Activated B cell treated with CpG ODN at 0.5 μM for 24 hours (primary cell): ENCODE results near the gene HDAC2. TPM values are rescaled to one million over a fixed set of nuclear protein-coding genes. Genes with fewer than 3 reads are reported as not detected.
A peak's percentile ranks its signal among the peaks of the same experiment; 100 is the strongest.
"Not testable (repeated sequence)": the region's sequence is repeated elsewhere in the genome, so short reads cannot be mapped to it uniquely, and the experiment has no call there.

Experiments used
- ATAC-seq: fragments of 200-7000 bp; cut with Tn5 transposase; one replicate; pipeline ENCODE4 v1.10.0; 2021; ENCODE audit warnings: low read depth, mild to moderate bottlenecking, moderate library complexity
- CTCF ChIA-PET: fragments of 350-600 bp; sonication (Branson Sonifier 250); formaldehyde crosslinking; loops from one replicate; lab custom pipeline; 2021; ENCODE audit warnings: antibody characterized with exemption; lab: Charles Lee
- POLR2A ChIA-PET: fragments of 350-600 bp; sonication (Branson Sonifier 250); formaldehyde crosslinking; loops from one replicate; lab custom pipeline; 2021; ENCODE audit warnings: antibody characterized with exemption; lab: Charles Lee
- DNase-seq: peaks from one replicate; pipeline ENCODE4 v3.0.0; 2022
- H3K27ac Mint-ChIP-seq: one replicate; pipeline ENCODE4 v1.8.0; 2020; ENCODE audit warnings: mixed read lengths
- H3K27me3 Mint-ChIP-seq: one replicate; pipeline ENCODE4 v1.8.0; 2021; ENCODE audit warnings: mixed read lengths
- H3K36me3 Mint-ChIP-seq: one replicate; pipeline ENCODE4 v1.8.0; 2021; ENCODE audit warnings: low read depth, mixed read lengths
- H3K4me1 Mint-ChIP-seq: one replicate; pipeline ENCODE4 v1.8.0; 2021; ENCODE audit warnings: mixed read lengths
- H3K4me3 Mint-ChIP-seq: one replicate; pipeline ENCODE4 v1.8.0; 2020; ENCODE audit warnings: mild to moderate bottlenecking, mixed read lengths
- H3K9me3 Mint-ChIP-seq: one replicate; pipeline ENCODE4 v1.8.0; 2020; ENCODE audit warnings: mixed read lengths
- CTCF ChIP-seq: fragments of 200-600 bp; IDR thresholded peaks from one replicate; pipeline ENCODE4 v1.8.0; 2022; ENCODE audit warnings: antibody characterized with exemption, mild to moderate bottlenecking
- intact Hi-C: fragments of 100-400 bp; cut with micrococcal nuclease; formaldehyde crosslinking; loops from one replicate; pipeline ENCODE4 v1.15.1; 2024
- total RNA-seq: library from RNA; stranded (reverse); gene quantifications from 2 replicates; pipeline ENCODE4 v1.2.3, GENCODE V29; 2022

HDAC2 gene
- 60.0 and 68.4 TPM in 2 replicates for total RNA-seq

DNA sequence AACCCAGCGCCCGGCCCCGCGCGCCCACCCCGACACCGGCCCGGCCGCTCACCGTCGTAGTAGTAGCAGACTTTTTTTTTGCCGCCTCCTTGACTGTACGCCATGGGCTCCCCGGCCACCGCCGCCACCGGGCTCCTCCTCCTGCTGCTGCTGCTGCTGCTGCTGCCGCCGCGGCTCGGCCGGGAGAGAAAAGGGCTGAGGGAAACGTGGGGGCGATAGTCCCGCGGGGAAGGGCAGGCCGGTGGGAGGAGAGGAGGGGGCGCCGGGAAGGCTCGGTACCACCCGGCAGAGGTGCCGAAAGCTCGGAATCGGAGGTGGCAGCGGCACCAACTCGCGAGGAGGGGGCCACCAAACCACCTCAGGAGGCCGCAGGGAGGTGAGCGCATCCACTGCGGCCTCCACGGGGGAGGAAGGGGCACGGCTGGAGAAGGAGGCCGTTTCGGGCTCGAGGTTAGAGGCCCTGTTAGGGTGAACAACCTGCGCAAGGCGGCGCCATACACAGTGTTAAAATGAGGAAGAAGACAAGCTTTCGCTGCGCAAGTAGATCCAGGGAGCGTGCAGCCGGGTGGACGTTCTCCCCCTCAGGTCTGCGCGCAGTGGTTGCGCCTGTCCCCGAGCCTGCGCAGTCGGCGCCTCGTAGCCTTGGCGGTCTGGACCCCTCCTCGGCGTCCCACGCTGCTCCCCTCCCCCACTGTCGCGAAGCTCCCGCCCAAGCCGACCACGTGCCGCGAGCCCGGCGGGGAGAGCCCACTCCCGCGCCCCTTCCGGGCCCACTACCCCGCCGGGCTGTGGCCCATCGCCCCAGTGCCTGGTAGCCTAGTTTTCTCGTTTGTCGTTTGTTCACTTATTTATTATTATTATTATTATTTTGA is at the start of gene HDAC2:
HDAC2 (minus strand) TSS at position 344 of the 872 bp plus-strand sequence; CDS start at position 104, 240 bp downstream.
- peak; percentile 83 for ATAC-seq

DNA sequence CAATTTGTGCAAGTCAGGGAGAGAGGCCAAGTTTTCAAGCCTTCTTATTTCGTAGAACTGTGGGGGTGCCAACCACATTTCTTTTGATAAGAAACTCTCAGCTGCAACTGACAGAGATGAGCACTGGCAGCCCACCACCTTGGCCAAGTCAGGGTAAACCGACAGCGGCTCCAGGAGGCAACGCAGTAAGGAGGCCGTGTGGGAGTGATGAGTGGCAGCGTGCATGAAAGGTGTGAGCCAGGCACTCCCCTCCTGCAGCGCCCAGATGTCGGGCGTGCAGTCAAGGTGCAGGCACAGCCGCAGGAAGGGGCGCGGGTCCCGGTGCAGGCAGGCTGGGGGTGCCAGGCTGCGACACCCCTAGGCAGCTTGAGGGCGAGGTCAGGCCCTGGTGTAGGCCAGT is 49.2 kb upstream of the HDAC2 start:
- intact Hi-C loops: no loop called here
- Mint-ChIP-seq H3K4me3 (no peak overlapping the region), H3K27me3 (no peaks in the 10 kb centered on the region), H3K36me3 (no peaks in the 10 kb centered on the region), H3K27ac (no peak overlapping the region), H3K4me1 (no peaks in the 10 kb centered on the region), H3K9me3 (no peaks in the 10 kb centered on the region)
- ATAC-seq (no peak), DNase-seq (no peak)
- CTCF ChIA-PET: no interaction called here
- TF ChIP-seq CTCF: no peak
- POLR2A ChIA-PET: no interaction called here

More for the DNA sequence above, at the start of gene HDAC2:
- peaks cover 36% of the 10 kb centered on the region for H3K4me1 Mint-ChIP-seq
- DNase-seq: peak; percentile 88
- ChIA-PET POLR2A (interaction anchor here (0.5 to 1.2 kb wide), 6 partner anchors 9 to 1884 kb away, joined by 4 to 8 read pairs (median 5); partner anchors contain the start of gene TUBE1), CTCF (interaction anchor here (0.8 kb wide), 1 partner anchor 9 kb away, joined by 3 read pairs; no protein-coding TSS in a partner anchor)
- H3K9me3 Mint-ChIP-seq: no peaks in the 10 kb centered on the region
- TF ChIP-seq CTCF: no peak
- peaks cover 9% of the 10 kb centered on the region for H3K36me3 Mint-ChIP-seq
- H3K27me3 Mint-ChIP-seq: no peaks in the 10 kb centered on the region
- peak within 1 kb of the TSS; percentile 98 for H3K27ac Mint-ChIP-seq
- peak within 1 kb of the TSS; percentile 99 for H3K4me3 Mint-ChIP-seq
- intact Hi-C loops: loop anchor here (1.0 to 5.0 kb wide), 4 partner anchors 113 to 1884 kb away; partner anchors contain the start of genes FAM229B and TUBE1

DNA sequence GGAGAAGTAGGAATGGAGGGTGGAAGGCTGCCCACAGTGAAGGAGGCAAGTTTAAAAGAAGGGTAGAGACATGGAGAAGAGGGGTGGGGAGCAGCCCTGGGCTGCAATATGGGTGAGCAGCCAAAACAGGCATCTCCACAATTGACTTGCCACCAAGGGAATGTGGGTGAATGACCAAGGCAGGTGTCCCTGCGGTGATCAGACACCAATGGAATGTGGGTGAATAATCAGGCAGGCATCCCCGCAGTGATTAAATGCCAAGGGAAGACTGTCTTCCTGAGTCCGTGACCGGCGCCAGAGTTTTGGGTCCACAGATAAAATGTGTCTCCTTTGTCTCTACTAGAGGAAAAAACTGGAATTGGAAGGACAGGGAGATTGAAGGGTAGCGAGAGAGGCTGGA is 46.2 kb upstream of the HDAC2 start:
- H3K27me3 Mint-ChIP-seq, H3K9me3 Mint-ChIP-seq, H3K4me3 Mint-ChIP-seq, DNase-seq, H3K36me3 Mint-ChIP-seq, H3K4me1 Mint-ChIP-seq, H3K27ac Mint-ChIP-seq, ATAC-seq, intact Hi-C loops, CTCF ChIA-PET, POLR2A ChIA-PET: not testable (repeated sequence)

GRCh38 chr6:114014106-114014505 is 43.2 kb upstream of the HDAC2 start:
- DNase-seq, intact Hi-C loops, H3K4me1 Mint-ChIP-seq, H3K27me3 Mint-ChIP-seq, H3K9me3 Mint-ChIP-seq, POLR2A ChIA-PET, H3K27ac Mint-ChIP-seq, CTCF ChIA-PET, H3K4me3 Mint-ChIP-seq, H3K36me3 Mint-ChIP-seq, ATAC-seq: not testable (repeated sequence)

- H3K4me1 Mint-ChIP-seq, DNase-seq, intact Hi-C loops, H3K36me3 Mint-ChIP-seq, ATAC-seq, H3K27ac Mint-ChIP-seq, H3K4me3 Mint-ChIP-seq, H3K9me3 Mint-ChIP-seq, H3K27me3 Mint-ChIP-seq, CTCF ChIA-PET: not testable (repeated sequence)
- POLR2A ChIA-PET: interaction anchor here (0.6 kb wide), 1 partner anchor 27 kb away, joined by 4 read pairs; no protein-coding TSS in a partner anchor
These were observed 40.5 kb upstream of the HDAC2 start for GRCh38 chr6:114011486-114011885.

- DNase-seq (no peak), ATAC-seq (no peak)
- peaks cover 10% of the 10 kb centered on the region for H3K27me3 Mint-ChIP-seq
- CTCF ChIA-PET: no interaction called here
- no peaks in the 10 kb centered on the region for H3K4me1 Mint-ChIP-seq
- intact Hi-C loops: no loop called here
- POLR2A ChIA-PET: no interaction called here
- no peak for TF ChIP-seq CTCF
- H3K27ac Mint-ChIP-seq: no peak overlapping the region
- H3K9me3 Mint-ChIP-seq: no peaks in the 10 kb centered on the region
- H3K36me3 Mint-ChIP-seq: no peaks in the 10 kb centered on the region
- H3K4me3 Mint-ChIP-seq: no peak overlapping the region
These were observed 39.6 kb upstream of the HDAC2 start for GRCh38 chr6:114010540-114010939.
